Measurements from ENCODE around the gene CASP10.

DNA sequence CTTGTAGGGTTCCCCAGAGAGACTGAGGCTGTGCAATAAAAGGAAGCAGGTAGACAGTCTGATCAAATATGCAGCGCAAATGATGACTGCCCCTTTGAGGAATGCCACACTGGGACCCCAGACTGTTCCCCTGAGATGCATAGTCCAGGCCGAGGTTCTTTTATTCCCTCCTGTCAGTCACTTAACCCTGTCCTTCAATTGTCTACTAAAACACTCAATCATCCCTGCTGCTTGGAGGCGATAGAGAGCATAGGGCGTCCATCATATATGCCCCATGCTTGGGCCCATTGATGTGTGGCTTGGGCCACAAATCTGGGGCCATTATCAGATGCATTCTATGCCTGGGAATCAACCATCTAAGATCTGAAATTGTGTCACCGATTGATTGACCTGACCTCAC, 61.9 kb downstream of the CASP10 start:
- TF ChIP-seq, protein P1, sequence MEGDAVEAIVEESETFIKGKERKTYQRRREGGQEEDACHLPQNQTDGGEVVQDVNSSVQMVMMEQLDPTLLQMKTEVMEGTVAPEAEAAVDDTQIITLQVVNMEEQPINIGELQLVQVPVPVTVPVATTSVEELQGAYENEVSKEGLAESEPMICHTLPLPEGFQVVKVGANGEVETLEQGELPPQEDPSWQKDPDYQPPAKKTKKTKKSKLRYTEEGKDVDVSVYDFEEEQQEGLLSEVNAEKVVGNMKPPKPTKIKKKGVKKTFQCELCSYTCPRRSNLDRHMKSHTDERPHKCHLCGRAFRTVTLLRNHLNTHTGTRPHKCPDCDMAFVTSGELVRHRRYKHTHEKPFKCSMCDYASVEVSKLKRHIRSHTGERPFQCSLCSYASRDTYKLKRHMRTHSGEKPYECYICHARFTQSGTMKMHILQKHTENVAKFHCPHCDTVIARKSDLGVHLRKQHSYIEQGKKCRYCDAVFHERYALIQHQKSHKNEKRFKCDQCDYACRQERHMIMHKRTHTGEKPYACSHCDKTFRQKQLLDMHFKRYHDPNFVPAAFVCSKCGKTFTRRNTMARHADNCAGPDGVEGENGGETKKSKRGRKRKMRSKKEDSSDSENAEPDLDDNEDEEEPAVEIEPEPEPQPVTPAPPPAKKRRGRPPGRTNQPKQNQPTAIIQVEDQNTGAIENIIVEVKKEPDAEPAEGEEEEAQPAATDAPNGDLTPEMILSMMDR (conservative IDR thresholded peaks at IDR 0.05; ENCODE audit: low read depth, low read length) = no peak
- no peak for TF ChIP-seq EZH2 (IDR thresholded peaks at IDR 0.05; ENCODE audit: borderline replicate concordance, low read depth, low read length, poor library complexity, severe bottlenecking)

Measured in A673 (cell line).